ENCODE results near the gene USP24. TPM values are rescaled to one million over a fixed set of nuclear protein-coding genes. Genes with fewer than 3 reads are reported as not detected.

USP24 gene
- polyA plus RNA-seq, 1 donor from 2014 or later = 29.5 TPM

GRCh38 chr1:55168353-55168752, 46.8 kb downstream of the USP24 start:
- Histone ChIP-seq H4K20me1 (ENCODE audit: insufficient read depth) (no peaks in the 10 kb centered on the region), H3K27me3 (ENCODE audit: insufficient read depth, low read depth, low read length) (no peaks in the 10 kb centered on the region), H3K9ac (ENCODE audit: low read length) (no peak overlapping the region), H3K36me3 (ENCODE audit: insufficient read depth, low read length) (peaks cover 5% of the 10 kb centered on the region), H3F3A (ENCODE audit: insufficient read depth, low read length, poor library complexity, severe bottlenecking) (no peaks in the 10 kb centered on the region), H3K9me3 (ENCODE audit: low read length) (no peaks in the 10 kb centered on the region), H3K4me2 (ENCODE audit: low read length) (no peak overlapping the region), H3K4me3 (ENCODE audit: low read length) (no peak overlapping the region), H2AFZ (ENCODE audit: low read depth, low read length) (no peak overlapping the region), H3K9me2 (ENCODE audit: insufficient read depth, low read length) (no peaks in the 10 kb centered on the region), H3K79me2 (replicated peaks; ENCODE audit: insufficient read depth, low read length) (no peaks in the 10 kb centered on the region), H3K27ac (ENCODE audit: low read length) (no peak overlapping the region)
- no peak for TF ChIP-seq POLR2AphosphoS5 (IDR thresholded peaks at IDR 0.05)
- no peak for TF ChIP-seq SMC3 (conservative IDR thresholded peaks at IDR 0.05; ENCODE audit: poor library complexity)
- TF ChIP-seq REST (IDR thresholded peaks at IDR 0.05; ENCODE audit: borderline replicate concordance) = no peak
- TF ChIP-seq RAD21 (conservative IDR thresholded peaks at IDR 0.05) = no peak
- TF ChIP-seq EP300 (conservative IDR thresholded peaks at IDR 0.05; ENCODE audit: poor library complexity, severe bottlenecking) = no peak
- TF ChIP-seq MXI1 (conservative IDR thresholded peaks at IDR 0.05; ENCODE audit: poor library complexity, severe bottlenecking) = no peak

DNA sequence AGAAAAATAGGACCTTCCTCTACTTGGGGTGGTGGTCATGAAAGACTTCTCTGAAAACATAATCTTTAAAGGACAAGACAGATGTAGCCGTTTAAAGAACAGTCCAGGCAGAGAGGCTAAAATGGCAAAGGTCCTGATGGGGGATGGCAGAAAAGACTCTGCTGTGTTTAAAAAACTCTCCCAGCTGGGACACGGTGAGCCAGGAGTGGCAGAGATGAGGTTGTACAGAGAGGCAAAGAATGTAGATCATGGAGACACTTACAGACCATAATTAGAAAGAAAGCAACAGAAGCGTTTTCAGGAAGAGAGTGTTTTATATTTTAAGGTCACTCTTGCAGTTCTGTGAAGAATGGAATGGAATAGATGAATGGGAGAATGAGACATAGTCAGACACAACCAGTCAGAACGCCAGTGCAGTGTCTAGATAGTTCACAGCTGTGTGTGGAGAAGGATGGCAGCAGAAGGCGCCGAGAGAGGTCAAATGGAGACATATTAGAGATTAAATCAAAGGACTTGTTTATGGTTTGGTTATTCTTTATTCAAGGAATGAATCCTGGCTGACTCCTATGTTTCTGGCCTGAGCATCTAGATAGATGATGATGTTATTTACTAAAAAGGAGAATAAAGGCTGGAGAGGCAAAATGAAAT, 47.8 kb downstream of the USP24 start:
- Histone ChIP-seq H3K9me3 (ENCODE audit: low read length) (no peaks in the 10 kb centered on the region), H3K27ac (ENCODE audit: low read length) (no peak overlapping the region), H3K79me2 (replicated peaks; ENCODE audit: insufficient read depth, low read length) (no peaks in the 10 kb centered on the region), H3K9me2 (ENCODE audit: insufficient read depth, low read length) (no peaks in the 10 kb centered on the region), H2AFZ (ENCODE audit: low read depth, low read length) (no peak overlapping the region), H3K36me3 (ENCODE audit: insufficient read depth, low read length) (peaks cover 5% of the 10 kb centered on the region), H3K4me2 (ENCODE audit: low read length) (no peak overlapping the region), H4K20me1 (ENCODE audit: insufficient read depth) (no peaks in the 10 kb centered on the region), H3K4me3 (ENCODE audit: low read length) (no peak overlapping the region), H3K27me3 (ENCODE audit: insufficient read depth, low read depth, low read length) (no peaks in the 10 kb centered on the region), H3F3A (ENCODE audit: insufficient read depth, low read length, poor library complexity, severe bottlenecking) (no peaks in the 10 kb centered on the region), H3K9ac (ENCODE audit: low read length) (no peak overlapping the region)
- TF ChIP-seq RAD21 (conservative IDR thresholded peaks at IDR 0.05) = no peak
- no peak for TF ChIP-seq SMC3 (conservative IDR thresholded peaks at IDR 0.05; ENCODE audit: poor library complexity)
- TF ChIP-seq CTCF (IDR thresholded peaks at IDR 0.05; ENCODE audit: poor library complexity, severe bottlenecking) = no peak
- no peak for TF ChIP-seq POLR2AphosphoS5 (IDR thresholded peaks at IDR 0.05)
- no peak for TF ChIP-seq MXI1 (conservative IDR thresholded peaks at IDR 0.05; ENCODE audit: poor library complexity, severe bottlenecking)
- TF ChIP-seq EP300 (conservative IDR thresholded peaks at IDR 0.05; ENCODE audit: poor library complexity, severe bottlenecking) = no peak

GRCh38 chr1:55164906-55165305, 50.3 kb downstream of the USP24 start:
- TF ChIP-seq REST (IDR thresholded peaks at IDR 0.05; ENCODE audit: borderline replicate concordance) (no peak), MXI1 (conservative IDR thresholded peaks at IDR 0.05; ENCODE audit: poor library complexity, severe bottlenecking) (no peak), POLR2AphosphoS5 (IDR thresholded peaks at IDR 0.05) (no peak), SMC3 (conservative IDR thresholded peaks at IDR 0.05; ENCODE audit: poor library complexity) (no peak), CTCF (IDR thresholded peaks at IDR 0.05; ENCODE audit: poor library complexity, severe bottlenecking) (no peak), EZH2 (IDR thresholded peaks at IDR 0.05; ENCODE audit: borderline replicate concordance, insufficient read depth, low read length, poor library complexity, severe bottlenecking) (no peak), TAF1 (IDR thresholded peaks at IDR 0.05; ENCODE audit: low read depth) (no peak), RAD21 (conservative IDR thresholded peaks at IDR 0.05) (no peak), EP300 (conservative IDR thresholded peaks at IDR 0.05; ENCODE audit: poor library complexity, severe bottlenecking) (no peak)
- Histone ChIP-seq H3K9me3 (ENCODE audit: low read length) (no peaks in the 10 kb centered on the region), H2AFZ (ENCODE audit: low read depth, low read length) (no peak overlapping the region), H3K4me2 (ENCODE audit: low read length) (no peak overlapping the region), H3K9ac (ENCODE audit: low read length) (no peak overlapping the region), H3K4me3 (ENCODE audit: low read length) (no peak overlapping the region), H3K79me2 (replicated peaks; ENCODE audit: insufficient read depth, low read length) (no peaks in the 10 kb centered on the region), H3K9me2 (ENCODE audit: insufficient read depth, low read length) (no peaks in the 10 kb centered on the region), H3K36me3 (ENCODE audit: insufficient read depth, low read length) (peaks cover 12% of the 10 kb centered on the region), H3K27me3 (ENCODE audit: insufficient read depth, low read depth, low read length) (no peaks in the 10 kb centered on the region), H3F3A (ENCODE audit: insufficient read depth, low read length, poor library complexity, severe bottlenecking) (no peaks in the 10 kb centered on the region), H3K27ac (ENCODE audit: low read length) (no peak overlapping the region), H4K20me1 (ENCODE audit: insufficient read depth) (no peaks in the 10 kb centered on the region)

Measured in neural cell (in vitro differentiated cells).